T-cell (primary cell): ENCODE data around the gene RAPGEF3. TPM values are rescaled to one million over a fixed set of nuclear protein-coding genes. Genes with fewer than 3 reads are reported as not detected.

Experiments
- ATAC-seq, 4 experiments: fragments of 200-7000 bp in 3 of 4; fragments of 150-1000 bp in 1 of 4; cut with Tn5 transposase; replicated peaks in 1 of 4; 1 replicate in 3 of 4; 2 replicates in 1 of 4; pipeline ENCODE4 v1.10.0; 2021; ENCODE audit warnings: moderate library complexity in 3 of 4, mild to moderate bottlenecking in 2 of 4, moderate number of reproducible peaks in 1 of 4
- CTCF ChIA-PET, 2 donors: fragments of 300-600 bp; sonication (Branson Sonifier 250); formaldehyde crosslinking; loops; one replicate each; lab custom pipeline; 2022; ENCODE audit warnings: antibody characterized with exemption in 2 of 2; lab: Charles Lee
- POLR2A ChIA-PET, 2 donors: fragments of 300-600 bp; sonication (Branson Sonifier 250); formaldehyde crosslinking; loops; one replicate each; lab custom pipeline; 2022; ENCODE audit warnings: antibody characterized with exemption in 2 of 2; lab: Charles Lee
- DNase-seq, 35 experiments: peaks; one replicate each; pipeline versions ENCODE4 v3.0.0 to v3.0.0-alpha.2; 2013 to 2023
- H3K27ac ChIP-seq: one replicate; pipeline ENCODE4 v1.5.1; 2013; ENCODE audit warnings: low read length
- H3K27me3 ChIP-seq, 2 experiments: replicated peaks in 1 of 2; 1 replicate in 1 of 2; 2 replicates in 1 of 2; pipeline versions ENCODE4 v1.6.1 to v1.7.0; 2013; ENCODE audit warnings: low read length in 1 of 2, mixed read lengths in 1 of 2; ENCODE audit not compliant: control insufficient read depth in 2 of 2, insufficient read depth in 2 of 2; ENCODE audit errors: extremely low read depth in 1 of 2
- H3K36me3 ChIP-seq, 2 donors: 1 replicate in 1 of 2; 2 replicates in 1 of 2; pipeline versions ENCODE4 v1.6.1 to v1.7.0; 2013; ENCODE audit warnings: low read length in 1 of 2; ENCODE audit not compliant: control insufficient read depth in 2 of 2, insufficient read depth in 1 of 2; ENCODE audit errors: extremely low read depth in 1 of 2
- H3K4me1 ChIP-seq, 2 experiments: 1 replicate in 1 of 2; 2 replicates in 1 of 2; pipeline versions ENCODE4 v1.6.1 to v1.7.0; 2013; ENCODE audit warnings: low read length in 2 of 2, mixed read lengths in 1 of 2; ENCODE audit not compliant: insufficient read depth in 2 of 2, control insufficient read depth in 1 of 2; ENCODE audit errors: extremely low read depth in 1 of 2
- H3K4me3 ChIP-seq, 2 donors: 1 replicate in 1 of 2; 2 replicates in 1 of 2; pipeline versions ENCODE4 v1.5.1 to v1.7.0; 2013; ENCODE audit warnings: mild to moderate bottlenecking in 2 of 2, low read length in 1 of 2, moderate library complexity in 1 of 2; ENCODE audit not compliant: control insufficient read depth in 1 of 2; ENCODE audit errors: extremely low read depth in 1 of 2
- H3K9me3 ChIP-seq: 2 replicates; pipeline ENCODE4 v1.7.0; 2013
- H3K27ac Mint-ChIP-seq, 2 donors: one replicate each; pipeline ENCODE4 v1.8.0; 2020 to 2021; ENCODE audit warnings: mild to moderate bottlenecking in 2 of 2, mixed read lengths in 2 of 2
- H3K27me3 Mint-ChIP-seq, 2 donors: one replicate each; pipeline ENCODE4 v1.8.0; 2021 to 2022; ENCODE audit warnings: mixed read lengths in 2 of 2
- H3K36me3 Mint-ChIP-seq: one replicate; pipeline ENCODE4 v1.8.0; 2021; ENCODE audit warnings: mixed read lengths
- H3K4me1 Mint-ChIP-seq, 3 donors: one replicate each; pipeline ENCODE4 v1.8.0; 2020 to 2022; ENCODE audit warnings: mixed read lengths in 3 of 3, mild to moderate bottlenecking in 1 of 3
- H3K4me3 Mint-ChIP-seq, 3 donors: one replicate each; pipeline ENCODE4 v1.8.0; 2020 to 2022; ENCODE audit warnings: mild to moderate bottlenecking in 3 of 3, mixed read lengths in 3 of 3, moderate library complexity in 3 of 3
- H3K9me3 Mint-ChIP-seq, 3 donors: one replicate each; pipeline ENCODE4 v1.8.0; 2020 to 2022; ENCODE audit warnings: mixed read lengths in 3 of 3
- WGBS: methylation state at CpG from one replicate; pipeline ENCODE4 v1.1.5; 2013; ENCODE audit warnings: missing lambda C conversion rate; ENCODE audit not compliant: insufficient coverage; 5-methylcytosine and 5-hydroxymethylcytosine counted together
- total RNA-seq, 35 experiments: library from RNA in 6 of 35; stranded (reverse) in 6 of 35; fragments of 120-200 nt in 1 of 35; gene quantifications; one replicate each; pipeline versions ENCODE4 v1.2.1 to v1.2.4 and lab custom pipeline; 2013 to 2026

Gene RAPGEF3
- total RNA-seq, 5 donors from 2014 or later (not counting 1 experiment from before 2014, with no cell fraction given) = 0.25 to 0.99 (median 0.82) TPM

DNA sequence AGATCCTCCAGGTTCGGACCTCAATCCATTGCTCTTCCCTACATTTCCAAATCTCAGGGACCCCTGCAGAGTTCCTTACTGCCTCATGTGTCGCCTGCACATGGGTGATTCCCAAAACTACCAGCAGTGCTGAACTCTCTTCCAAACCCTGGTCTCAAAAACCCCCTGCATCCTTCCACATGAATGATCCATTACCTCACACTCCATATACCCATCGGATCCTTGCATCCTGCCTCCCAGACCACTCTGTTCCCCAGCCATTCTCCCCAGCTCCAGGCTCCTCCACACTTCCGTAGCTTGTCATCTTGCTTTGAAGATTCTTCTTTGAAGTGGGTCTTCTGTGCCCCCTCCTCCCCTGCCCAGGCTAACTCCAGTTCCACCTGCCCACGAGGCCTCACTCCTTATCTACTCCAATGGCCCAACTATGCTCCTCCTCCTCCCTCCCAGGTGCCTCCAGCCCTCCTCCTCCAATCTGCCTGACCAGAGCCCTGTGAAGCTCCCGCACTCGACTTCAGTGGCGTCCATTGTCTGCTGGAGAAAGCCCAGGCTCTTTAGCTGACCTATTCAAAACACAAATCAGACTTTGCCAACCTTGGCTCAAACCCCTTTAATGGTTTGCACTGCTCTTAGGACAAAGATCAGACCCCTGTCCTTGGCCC is 13.8 kb downstream of the RAPGEF3 start:
- ChIA-PET CTCF (interaction anchor here (0.5 to 6.1 kb wide), 15 partner anchors 11 to 218 kb away, joined by 3 to 95 read pairs (median 3); partner anchors contain the start of genes RAPGEF3 (in 1 of the 2) and TMEM106C (in 1 of the 2)), POLR2A (no interaction called here)
- Histone ChIP-seq H3K4me3 (no peak overlapping the region), H3K9me3 (no peaks in the 10 kb centered on the region), H3K27me3 (peaks cover 0 to 52% of the 10 kb centered on the region in 2 experiments), H3K27ac (no peak overlapping the region), H3K4me1 (peaks cover 9 to 27% of the 10 kb centered on the region in 2 experiments), H3K36me3 (no peaks in the 10 kb centered on the region)
- H3K9me3 Mint-ChIP-seq = no peaks in the 10 kb centered on the region
- H3K36me3 Mint-ChIP-seq = no peaks in the 10 kb centered on the region
- DNase-seq = no peak
- ATAC-seq = no peak
- no peak overlapping the region for H3K4me3 Mint-ChIP-seq
- 74% methylated on average over 8 of the region's 8 CpGs for WGBS
- H3K27ac Mint-ChIP-seq = no peak overlapping the region
- no peaks in the 10 kb centered on the region for H3K27me3 Mint-ChIP-seq
- H3K4me1 Mint-ChIP-seq = peaks cover 28 to 41% (median 32%) of the 10 kb centered on the region in 3 donors

DNA sequence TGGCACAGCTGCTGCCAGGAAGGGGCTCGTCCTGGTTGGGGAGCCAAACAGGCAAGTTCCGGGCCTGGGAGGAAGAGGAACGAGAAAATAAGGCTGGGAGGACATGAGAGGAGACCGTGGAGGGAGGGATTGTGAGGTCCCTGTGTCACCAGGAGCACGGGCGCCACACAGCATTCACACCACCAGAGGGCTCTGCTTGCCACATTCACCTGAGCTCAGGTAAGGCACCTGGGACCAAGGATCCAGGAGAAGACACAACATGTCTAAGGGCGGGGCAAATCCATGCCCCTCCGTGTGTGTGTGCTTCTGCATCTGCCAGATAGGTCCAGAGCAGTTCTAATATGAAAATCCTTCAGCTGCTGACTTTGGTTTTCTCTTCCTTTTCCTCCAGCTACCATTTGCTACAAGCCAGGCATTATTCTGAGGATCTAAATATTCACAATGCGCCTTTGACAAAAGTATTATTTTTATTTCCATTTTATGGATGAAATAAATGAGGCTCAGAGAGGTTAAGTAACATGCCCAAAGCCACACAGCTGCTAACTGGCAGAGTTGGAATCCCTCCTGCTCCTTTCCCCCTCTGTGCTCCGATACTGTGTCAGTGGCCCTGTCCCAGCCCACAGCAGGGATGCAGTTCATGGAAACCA is 14.6 kb downstream of the RAPGEF3 start:
- no peak overlapping the region for H3K27ac ChIP-seq
- H3K9me3 ChIP-seq = no peaks in the 10 kb centered on the region
- Mint-ChIP-seq H3K36me3 (no peaks in the 10 kb centered on the region), H3K27ac (no peak overlapping the region), H3K9me3 (no peaks in the 10 kb centered on the region), H3K27me3 (no peaks in the 10 kb centered on the region), H3K4me1 (peaks cover 32 to 48% (median 39%) of the 10 kb centered on the region in 3 donors), H3K4me3 (no peak overlapping the region)
- 52% methylated on average over 5 of the region's 10 CpGs for WGBS
- no peaks in the 10 kb centered on the region for H3K36me3 ChIP-seq
- ATAC-seq (peak; percentile 51 to 57 (median 54)), DNase-seq (peak; percentile 28 to 77 (median 54))
- ChIA-PET CTCF (interaction anchor here (0.5 to 6.1 kb wide), 29 partner anchors 10 to 1735 kb away, joined by 3 to 95 read pairs (median 4); partner anchors contain the start of genes RAPGEF3 (in 2 of the 2), ENDOU (in 1 of the 2), SLC48A1 (in 1 of the 2) and TMEM106C (in 1 of the 2)), POLR2A (interaction anchor here in 1 of 2 donors (0.6 kb wide), 1 partner anchor 27 kb away, joined by 3 read pairs; no protein-coding TSS in a partner anchor)
- peaks cover 0 to 49% of the 10 kb centered on the region in 2 experiments for H3K27me3 ChIP-seq
- H3K4me3 ChIP-seq = no peak overlapping the region
- H3K4me1 ChIP-seq = peaks cover 9 to 29% of the 10 kb centered on the region in 2 experiments

DNA sequence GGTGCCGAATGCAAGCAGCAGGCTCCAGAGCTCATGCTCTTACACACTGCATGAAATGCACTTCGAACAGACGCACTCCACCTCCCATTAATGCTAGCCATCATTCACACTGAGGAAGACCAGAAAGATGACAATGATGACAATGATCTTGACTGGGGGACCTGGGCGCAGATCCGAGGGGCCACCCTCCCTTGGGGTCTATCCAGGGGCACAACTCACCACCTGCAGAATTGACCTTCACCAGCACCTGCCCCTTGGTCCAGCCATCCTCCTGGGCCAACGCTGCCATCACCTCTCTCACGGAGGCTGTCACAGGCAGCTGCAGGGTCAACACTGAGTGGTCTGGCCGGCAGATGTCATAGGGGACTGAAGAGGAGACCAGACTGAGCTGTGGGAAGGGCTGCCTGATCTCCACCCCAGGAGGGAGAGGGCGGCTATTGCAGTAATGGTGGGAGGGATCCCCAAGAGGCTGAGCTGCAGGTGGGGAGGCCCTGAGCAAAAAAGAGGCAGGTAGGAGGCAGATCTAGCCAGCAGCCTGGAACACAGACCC is 15.3 kb downstream of the RAPGEF3 start:
- ChIA-PET CTCF (interaction anchor here (0.6 to 6.1 kb wide), 48 partner anchors 10 to 1615 kb away, joined by 3 to 95 read pairs (median 4); partner anchors contain the start of genes RAPGEF3 (in 2 of the 2), ENDOU (in 1 of the 2), RPAP3 (in 1 of the 2) and SLC48A1 (in 1 of the 2)), POLR2A (interaction anchor here in 1 of 2 donors (0.6 kb wide), 1 partner anchor 28 kb away, joined by 3 read pairs; no protein-coding TSS in a partner anchor)
- Mint-ChIP-seq H3K27me3 (no peaks in the 10 kb centered on the region), H3K4me3 (no peak overlapping the region), H3K27ac (no peak overlapping the region), H3K36me3 (no peaks in the 10 kb centered on the region), H3K9me3 (no peaks in the 10 kb centered on the region), H3K4me1 (peaks cover 32 to 51% (median 39%) of the 10 kb centered on the region in 3 donors)
- no peak for DNase-seq
- peaks cover 9 to 29% of the 10 kb centered on the region in 2 experiments for H3K4me1 ChIP-seq
- H3K4me3 ChIP-seq = no peak overlapping the region
- no peaks in the 10 kb centered on the region for H3K36me3 ChIP-seq
- no peaks in the 10 kb centered on the region for H3K9me3 ChIP-seq
- WGBS = 83% methylated on average over 8 of the region's 9 CpGs
- H3K27me3 ChIP-seq = peaks cover 0 to 43% of the 10 kb centered on the region in 2 experiments
- H3K27ac ChIP-seq = no peak overlapping the region
- ATAC-seq = no peak

DNA sequence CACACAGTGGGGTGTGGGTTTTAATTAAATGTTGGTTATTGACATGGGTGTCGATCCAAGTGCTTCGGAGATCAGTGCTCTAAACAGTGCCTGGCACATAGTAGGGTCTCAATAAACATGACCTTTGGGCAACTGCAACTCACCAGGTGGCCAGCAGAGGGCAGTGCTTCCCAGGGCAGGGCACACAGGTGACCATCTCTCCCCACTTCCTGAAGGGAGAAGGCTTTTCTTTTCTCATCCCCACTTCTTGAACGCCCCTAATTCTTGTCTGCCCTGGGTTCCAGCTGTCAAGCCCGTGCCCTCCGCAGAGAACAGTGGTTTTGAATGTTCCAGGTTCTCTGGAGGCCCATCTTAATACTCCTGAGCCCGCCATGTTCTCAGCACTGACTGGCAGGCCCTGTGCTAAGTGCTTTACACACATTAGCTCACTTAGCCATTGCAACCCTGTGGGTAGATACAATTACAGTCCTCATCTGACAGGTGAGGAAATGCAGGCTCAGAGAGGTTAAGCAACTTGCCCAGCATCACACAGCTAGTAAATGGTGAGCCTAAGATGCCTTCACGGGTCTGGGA is 16.3 kb downstream of the RAPGEF3 start:
- POLR2A ChIA-PET = no interaction called here
- ATAC-seq (peak in 2 of 4 experiments; percentile 30 to 36), DNase-seq (peak in 31 of 35 experiments; percentile 26 to 81 (median 56))
- no peaks in the 10 kb centered on the region for H3K9me3 Mint-ChIP-seq
- Histone ChIP-seq H3K4me1 (peaks cover 9 to 33% of the 10 kb centered on the region in 2 experiments), H3K9me3 (no peaks in the 10 kb centered on the region), H3K4me3 (no peak overlapping the region), H3K27me3 (peaks cover 0 to 35% of the 10 kb centered on the region in 2 experiments), H3K36me3 (no peaks in the 10 kb centered on the region), H3K27ac (no peak overlapping the region)
- H3K36me3 Mint-ChIP-seq = no peaks in the 10 kb centered on the region
- H3K27ac Mint-ChIP-seq = peak overlapping the region in 1 of 2 donors; percentile 51
- CTCF ChIA-PET = interaction anchor here (0.5 to 6.1 kb wide), 48 partner anchors 9 to 387 kb away, joined by 3 to 95 read pairs (median 5); partner anchors contain the start of genes ENDOU (in 1 of the 2), RAPGEF3 (in 1 of the 2), RPAP3 (in 1 of the 2) and SLC48A1 (in 1 of the 2)
- WGBS = 81% methylated on average over 3 of the region's 7 CpGs
- H3K4me1 Mint-ChIP-seq = peaks cover 32 to 51% (median 39%) of the 10 kb centered on the region in 3 donors
- peak overlapping the region in 1 of 3 donors; percentile 42 for H3K4me3 Mint-ChIP-seq
- no peaks in the 10 kb centered on the region for H3K27me3 Mint-ChIP-seq

DNA sequence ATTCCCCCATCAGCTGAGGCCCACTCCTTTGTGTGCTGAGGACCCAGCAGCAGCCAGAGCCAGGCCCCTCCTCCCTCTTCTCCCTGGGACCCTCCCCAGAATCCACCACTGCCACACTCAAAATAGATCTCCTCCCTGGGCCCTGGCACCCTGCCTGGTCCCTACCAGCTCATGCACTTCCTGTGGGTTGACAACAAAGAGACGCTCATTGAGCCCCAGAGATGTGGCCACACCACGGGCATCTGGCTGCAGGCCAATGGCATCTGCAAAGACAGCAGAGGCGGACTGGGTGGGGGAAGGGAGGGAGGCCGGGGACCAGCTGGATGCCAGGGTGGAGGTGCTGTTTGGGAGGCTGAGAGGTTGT is 17.4 kb downstream of the RAPGEF3 start:
- ATAC-seq = peak; percentile 62 to 81 (median 76)

More for the DNA sequence above, 17.4 kb downstream of the RAPGEF3 start:
- Mint-ChIP-seq H3K4me3 (peak overlapping the region; percentile 4 to 24 (median 10)), H3K27ac (peak overlapping the region; percentile 35 to 64), H3K36me3 (no peaks in the 10 kb centered on the region), H3K9me3 (no peaks in the 10 kb centered on the region), H3K27me3 (no peaks in the 10 kb centered on the region), H3K4me1 (peaks cover 32 to 49% (median 39%) of the 10 kb centered on the region in 3 donors)
- peak; percentile 47 to 82 (median 76) for DNase-seq
- Histone ChIP-seq H3K9me3 (no peaks in the 10 kb centered on the region), H3K4me1 (peaks cover 9 to 33% of the 10 kb centered on the region in 2 experiments), H3K4me3 (no peak overlapping the region), H3K36me3 (no peaks in the 10 kb centered on the region), H3K27ac (no peak overlapping the region), H3K27me3 (peaks cover 0 to 28% of the 10 kb centered on the region in 2 experiments)
- WGBS = 0% methylated on average over 3 of the region's 4 CpGs
- CTCF ChIA-PET = interaction anchor here (0.6 to 6.1 kb wide), 43 partner anchors 8 to 1439 kb away, joined by 3 to 95 read pairs (median 5); partner anchors contain the start of genes RAPGEF3 (in 1 of the 2), RPAP3 (in 1 of the 2), SLC48A1 (in 1 of the 2) and TMEM106C (in 1 of the 2)
- POLR2A ChIA-PET = interaction anchor here (0.5 to 0.9 kb wide), 3 partner anchors 25 to 208 kb away, joined by 3 to 4 read pairs (median 3); no protein-coding TSS in a partner anchor
